Measurements from ENCODE around the gene CASQ2. TPM values are rescaled to one million over a fixed set of nuclear protein-coding genes. Genes with fewer than 3 reads are reported as not detected.

The CASQ2 gene
- total RNA-seq, 1 donor from 2014 or later = 1.5 TPM

DNA sequence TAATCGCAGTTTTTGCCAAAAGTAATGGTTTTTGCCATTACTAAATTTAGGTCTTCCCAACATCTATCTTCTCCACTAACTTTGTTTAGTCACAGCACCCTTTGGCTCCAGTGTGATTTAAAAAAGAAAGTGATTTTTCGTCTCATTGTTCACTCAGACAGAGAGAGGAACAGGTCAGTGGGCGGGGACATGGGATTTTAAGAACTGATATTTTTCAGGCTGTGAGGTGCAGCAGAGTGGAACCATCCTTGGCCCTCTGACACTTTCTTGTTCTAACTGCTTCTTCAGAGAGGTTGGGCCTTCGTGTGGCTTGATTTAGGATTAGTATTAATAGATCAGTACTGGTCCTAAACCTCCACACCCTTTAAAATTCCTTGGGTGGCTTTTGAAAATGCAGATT is 38.8 kb downstream of the CASQ2 start:
- no peak for DNase-seq (ENCODE audit: low spot score)

DNA sequence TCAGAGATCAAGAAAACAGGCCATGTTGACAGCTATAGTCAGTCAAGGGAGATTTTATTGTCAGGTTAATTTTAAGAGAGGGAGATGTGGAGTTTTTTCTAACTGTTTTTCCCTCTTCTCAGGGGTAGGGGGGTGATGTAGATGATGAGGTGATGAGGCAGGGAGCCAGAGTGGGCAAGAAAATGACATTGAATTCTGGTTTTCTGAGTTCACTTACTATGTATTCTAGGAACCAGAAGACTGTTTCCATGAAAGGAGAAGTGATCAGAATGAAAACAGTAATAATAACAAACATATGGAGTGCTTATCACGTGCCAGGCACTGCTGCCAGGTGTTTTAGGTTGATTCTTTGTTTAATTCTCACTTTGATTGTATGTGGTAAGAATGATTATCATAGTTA is 40.2 kb downstream of the CASQ2 start:
- DNase-seq (ENCODE audit: low spot score) = no peak

DNA sequence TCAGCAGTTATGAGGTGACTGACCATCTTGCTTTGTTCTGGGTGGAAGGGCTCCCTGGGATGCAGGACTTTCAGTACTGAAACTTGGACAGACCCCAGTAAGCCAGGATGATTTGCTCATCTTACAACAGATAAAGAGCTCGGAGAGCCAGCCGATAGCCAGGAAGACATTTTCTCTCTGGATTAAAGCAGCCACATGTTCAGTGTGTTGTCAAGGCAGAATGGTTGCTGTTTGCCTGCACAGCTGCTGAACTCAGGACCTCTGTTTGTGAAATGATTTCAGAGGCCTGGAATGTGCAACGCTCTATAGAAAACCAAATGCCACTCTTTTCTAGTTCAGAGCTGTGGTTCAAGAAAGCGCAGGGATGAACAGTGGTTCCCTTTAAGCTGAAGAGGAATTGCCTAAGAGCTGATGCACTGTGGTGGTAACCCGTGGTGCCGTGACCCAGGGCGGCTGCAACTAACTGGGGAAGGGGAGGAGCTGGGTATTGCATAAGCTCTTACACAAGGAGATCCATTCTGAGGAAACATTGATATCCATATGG is 40.7 kb downstream of the CASQ2 start:
- DNase-seq (ENCODE audit: low spot score) = no peak

DNA sequence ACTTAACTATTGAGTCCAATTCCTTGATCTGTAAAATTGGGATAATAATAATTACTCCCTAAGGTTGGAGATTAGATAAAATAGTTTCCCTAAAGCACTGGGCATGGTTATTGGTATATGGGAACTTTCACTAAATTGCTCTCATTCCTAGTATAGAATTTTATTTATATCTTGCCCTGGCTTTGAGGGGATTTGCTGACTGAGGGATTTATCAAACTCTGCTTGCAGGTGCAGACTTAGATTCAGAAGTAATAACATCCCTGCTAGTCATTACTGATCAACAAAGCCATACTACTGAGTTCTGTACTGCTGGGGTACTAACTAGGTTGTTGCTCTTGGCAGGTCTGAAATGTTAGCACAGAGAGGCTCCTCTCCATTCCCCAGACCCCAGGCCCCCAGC is 41.9 kb downstream of the CASQ2 start:
- no peak for DNase-seq (ENCODE audit: low spot score)

DNA sequence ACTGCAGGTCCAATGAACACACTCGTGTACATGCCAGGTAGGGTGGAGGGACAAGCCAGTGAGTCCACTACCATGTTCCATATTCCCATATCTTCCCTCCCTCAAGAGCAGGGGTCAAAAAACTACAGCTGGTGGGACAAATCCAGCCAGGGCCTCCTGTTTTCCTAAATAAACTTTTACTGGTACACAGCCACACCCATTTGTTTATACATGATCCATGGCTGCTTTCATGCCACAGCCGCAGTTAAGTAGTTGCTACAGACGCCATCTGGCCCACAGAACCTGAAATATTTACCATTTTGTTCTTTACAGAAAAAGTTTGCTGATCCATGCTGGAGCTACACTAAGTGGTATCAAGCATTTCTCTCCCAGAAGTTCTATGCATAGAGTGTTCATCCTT is 42.4 kb downstream of the CASQ2 start:
- DNase-seq (ENCODE audit: low spot score) = no peak

DNA sequence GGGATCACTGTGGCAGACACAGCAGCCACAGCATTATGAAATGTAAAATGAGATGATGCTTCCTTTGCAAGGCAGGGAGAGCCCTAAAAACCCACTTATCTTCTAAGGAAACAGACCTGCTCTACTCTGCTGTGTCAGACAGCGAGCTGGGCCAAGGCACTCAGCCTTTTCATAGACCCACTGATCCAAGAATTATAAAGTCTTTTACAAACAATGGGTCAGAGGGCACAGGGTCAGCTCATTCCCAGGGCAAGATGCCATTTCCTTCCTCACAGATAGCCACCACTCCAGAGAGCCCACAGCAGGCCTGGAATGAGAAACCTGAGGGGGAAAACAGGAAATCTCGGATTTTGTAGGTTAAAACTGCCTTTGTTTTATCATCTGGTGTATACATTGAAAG is 42.9 kb downstream of the CASQ2 start:
- no peak for DNase-seq (ENCODE audit: low spot score)

DNA sequence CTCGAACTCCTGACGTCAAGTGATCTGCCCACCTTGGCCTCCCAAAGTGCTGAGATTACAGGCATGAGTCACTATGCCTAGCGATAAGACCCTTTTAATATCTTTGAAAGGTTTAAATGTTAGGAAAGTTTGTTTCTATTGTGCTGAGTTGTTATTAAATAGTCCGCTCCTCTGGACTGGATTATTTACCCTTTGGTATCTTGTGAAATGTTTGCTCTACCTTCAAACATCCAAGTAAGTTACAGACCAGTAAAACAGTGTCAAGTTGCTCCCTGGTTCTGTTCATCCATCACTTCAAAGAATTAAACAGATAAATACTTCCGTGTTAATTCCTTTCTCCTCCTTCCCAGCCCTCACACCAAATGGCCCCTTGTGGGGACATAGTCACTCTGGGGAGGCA is 44.8 kb downstream of the CASQ2 start:
- no peak for DNase-seq (ENCODE audit: low spot score)

DNA sequence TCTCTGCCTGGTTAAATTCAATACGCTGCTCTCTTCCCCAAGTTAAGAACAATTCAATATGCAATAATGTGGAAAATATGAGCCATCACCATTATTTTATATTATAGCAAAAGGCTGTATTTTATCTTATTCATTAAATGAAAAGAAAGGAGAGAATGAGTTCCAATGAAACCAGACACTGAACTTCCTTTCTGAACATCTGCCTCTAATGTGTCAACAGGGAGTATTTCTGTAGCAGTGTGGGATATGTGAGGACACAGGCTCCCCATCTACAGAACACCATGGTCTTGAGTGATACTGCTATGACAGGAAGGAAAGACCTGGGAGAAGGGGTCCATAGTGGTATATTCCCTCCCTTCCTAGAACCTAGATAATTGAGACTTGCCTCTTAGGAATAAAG is 46.3 kb downstream of the CASQ2 start:
- DNase-seq (ENCODE audit: low spot score) = no peak

DNA sequence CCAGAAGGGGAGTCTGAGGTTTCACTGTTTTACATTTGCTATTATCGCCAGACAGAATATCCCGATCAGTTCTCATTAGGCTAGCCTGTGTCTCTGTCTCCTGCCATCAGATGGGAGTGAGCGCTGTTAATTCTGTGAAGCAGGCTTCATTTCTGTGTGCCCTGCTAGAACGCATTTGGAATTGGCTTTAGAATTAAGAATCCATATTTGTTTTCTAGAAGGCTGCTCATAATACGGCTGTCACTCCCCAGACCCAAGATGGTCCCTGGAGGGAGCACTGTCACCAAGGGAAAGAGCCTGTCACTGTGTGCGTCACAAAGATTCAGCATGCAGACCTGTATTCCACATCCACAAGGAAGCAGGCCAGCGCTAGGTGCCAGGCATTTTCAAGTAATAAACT is 49.2 kb downstream of the CASQ2 start:
- DNase-seq (ENCODE audit: low spot score) = no peak

DNA sequence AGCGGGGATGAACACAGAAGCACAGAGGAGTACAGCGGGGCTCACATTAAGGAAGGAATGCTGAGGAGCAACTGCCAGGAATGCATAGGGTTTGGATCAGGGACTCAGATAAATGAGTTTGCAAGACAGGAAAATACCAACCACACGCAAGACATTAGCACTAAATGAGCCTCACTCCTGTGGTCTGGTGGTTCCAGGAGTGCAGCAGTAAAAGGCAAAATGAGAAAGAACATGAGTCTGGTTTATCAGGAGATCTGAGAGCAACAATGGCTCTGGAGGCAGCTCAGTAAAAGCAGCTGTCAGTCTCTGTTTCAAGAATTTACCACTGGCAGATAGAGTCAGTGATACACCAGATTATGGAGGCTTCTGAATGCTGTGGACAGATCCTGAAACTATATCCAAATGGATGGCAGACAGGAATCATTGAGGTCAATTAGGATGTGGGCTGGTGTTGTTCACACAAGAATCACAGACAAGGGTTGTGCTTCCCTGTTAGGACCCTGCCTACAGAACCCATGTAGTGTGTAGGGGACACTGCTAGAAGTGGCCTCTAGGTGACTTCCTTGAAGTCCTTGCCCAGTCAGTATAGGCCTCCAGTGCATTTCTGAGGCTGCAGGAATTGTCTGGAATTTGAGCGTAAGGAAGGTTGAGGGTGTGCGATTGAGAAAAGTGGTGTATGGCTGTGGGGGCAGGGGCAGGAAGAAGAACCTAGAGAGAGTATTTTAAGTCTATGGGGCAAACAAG is 50.3 kb downstream of the CASQ2 start:
- no peak for DNase-seq (ENCODE audit: low spot score)

DNA sequence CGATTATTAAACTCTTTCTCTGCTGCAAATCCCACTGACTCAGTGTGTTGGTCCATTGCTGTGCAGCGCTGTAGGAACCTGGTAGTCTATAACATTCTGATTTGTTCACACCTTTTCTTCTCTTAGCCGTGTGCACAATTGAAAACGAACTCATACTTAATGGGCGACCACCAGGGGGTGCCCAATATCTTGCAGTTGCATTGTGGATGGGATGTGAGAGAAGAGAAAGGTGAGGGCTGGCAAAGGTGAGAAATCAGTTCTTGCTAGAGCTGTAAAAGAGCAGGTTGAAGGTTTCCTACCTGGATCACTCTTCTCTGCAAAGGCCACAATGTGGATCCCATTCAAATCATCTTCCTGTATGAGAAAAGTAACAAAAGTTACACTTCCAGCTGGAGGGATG is 51.0 kb downstream of the CASQ2 start:
- DNase-seq (ENCODE audit: low spot score) = no peak

DNA sequence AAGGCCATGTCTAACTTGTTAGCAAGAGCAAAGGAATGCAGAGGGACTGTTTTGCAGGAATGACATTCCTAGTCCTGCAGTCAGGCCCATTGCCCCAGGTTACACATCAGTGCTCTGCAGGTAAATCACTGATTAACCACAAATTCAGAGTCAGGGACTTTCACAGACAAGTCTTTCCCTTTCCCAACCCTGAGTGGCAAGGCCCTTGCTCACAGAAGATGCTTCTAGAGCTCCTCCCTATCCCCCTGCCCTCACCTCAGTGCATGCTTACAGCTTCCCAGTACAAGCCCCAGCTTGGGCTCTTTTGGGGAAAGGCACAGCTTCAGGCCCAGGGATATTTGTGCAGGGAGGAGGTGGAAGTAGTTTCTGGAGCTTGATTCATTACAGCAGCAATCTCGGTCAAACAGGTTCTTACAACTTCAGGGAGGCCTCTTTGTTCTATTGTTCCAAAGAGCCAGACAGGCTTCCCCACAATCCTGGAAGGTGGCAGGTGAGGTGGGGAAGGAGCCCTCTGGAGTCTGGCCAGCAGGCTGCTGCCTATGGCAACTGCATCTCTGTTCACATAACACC is 53.9 kb downstream of the CASQ2 start:
- DNase-seq (ENCODE audit: low spot score) = no peak

DNA sequence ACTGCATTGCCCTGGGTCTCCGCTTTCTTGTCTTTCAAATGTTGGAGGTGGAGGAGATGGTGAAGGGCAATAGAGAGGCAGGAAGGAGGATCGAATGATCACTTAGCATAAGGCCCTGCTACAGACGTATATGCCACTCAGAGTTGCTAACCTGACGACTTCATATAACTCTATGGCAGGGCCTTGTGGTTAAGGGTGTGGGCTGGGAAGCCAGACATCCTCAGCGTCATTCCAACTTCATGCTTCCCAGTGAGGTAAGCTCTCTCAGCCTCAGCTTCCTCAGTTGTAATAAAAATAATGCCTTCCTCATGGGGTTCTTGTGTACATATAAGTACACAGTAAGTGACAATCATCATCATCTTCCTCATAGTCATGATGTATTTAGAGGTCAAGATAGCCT is 54.6 kb downstream of the CASQ2 start:
- no peak for DNase-seq (ENCODE audit: low spot score)

DNA sequence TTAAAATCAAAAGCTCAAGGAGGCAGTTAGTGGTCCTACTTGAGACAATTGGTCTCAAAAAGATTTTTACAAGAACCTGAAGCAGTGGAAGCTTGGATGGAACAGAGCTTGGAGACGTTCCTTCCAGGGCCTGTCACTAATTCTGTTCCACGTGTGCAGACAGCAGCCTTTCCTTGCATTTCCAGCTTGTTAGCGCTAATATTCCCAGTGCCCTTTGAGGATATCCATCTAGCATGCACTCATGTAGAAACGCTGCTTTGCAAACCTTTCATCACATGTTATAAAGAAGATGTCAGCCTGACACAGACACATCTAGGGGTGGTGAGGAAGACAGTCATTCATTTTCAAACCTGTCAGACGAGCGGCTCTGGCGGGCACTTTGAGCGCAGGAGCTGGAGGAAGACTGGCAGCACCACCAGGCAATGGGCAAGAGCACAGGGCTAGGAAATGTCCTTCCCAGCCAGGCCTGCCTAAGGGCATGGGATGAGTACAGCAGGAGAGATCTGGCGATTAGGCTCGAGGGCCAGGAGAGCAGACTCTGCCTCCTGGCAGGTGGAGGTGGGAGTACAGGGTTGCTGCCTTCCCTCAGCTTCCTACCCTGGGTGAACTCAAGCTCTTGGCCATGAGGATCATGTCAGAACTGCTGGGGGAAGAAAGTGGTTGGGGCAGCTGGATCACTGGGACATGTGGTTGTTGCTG is 55.5 kb downstream of the CASQ2 start:
- no peak for DNase-seq (ENCODE audit: low spot score)

DNA sequence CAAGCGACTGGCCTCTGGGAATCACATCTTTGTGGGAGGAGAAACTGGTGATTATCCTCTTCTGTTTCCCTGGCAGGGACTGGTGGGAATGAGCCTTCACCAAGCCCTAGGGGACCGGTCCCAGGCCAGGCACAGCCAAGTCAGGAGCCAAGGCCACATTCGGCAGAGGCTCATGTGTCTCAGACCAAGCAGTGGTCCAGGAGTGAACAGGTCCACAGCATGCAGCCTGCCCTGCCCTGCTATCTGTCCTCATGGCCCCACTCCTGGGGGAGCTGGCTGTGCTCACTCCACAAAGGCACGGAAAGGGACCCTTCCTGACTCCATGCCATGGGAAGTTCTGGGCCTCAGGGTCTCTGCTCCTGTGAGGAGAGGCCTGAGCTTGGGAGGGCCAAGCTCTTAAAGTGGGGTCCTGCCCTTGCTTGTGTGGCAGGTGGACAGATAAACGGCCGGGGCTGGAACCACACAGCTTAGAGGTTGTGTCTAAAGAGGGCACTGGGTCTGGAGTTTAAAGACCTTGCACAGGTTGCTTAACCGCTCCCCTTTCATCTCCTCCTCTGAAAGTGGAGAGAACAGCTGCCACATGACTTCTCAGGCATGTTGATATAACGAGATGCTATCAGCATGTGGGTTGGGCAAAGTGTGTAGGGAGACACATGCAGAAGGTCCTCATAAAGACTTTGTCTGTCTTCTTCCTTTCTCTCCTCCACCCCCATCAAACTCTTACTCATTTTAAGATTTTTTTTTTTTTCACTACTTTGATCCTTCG is 57.5 kb downstream of the CASQ2 start:
- no peak for DNase-seq (ENCODE audit: low spot score)

DNA sequence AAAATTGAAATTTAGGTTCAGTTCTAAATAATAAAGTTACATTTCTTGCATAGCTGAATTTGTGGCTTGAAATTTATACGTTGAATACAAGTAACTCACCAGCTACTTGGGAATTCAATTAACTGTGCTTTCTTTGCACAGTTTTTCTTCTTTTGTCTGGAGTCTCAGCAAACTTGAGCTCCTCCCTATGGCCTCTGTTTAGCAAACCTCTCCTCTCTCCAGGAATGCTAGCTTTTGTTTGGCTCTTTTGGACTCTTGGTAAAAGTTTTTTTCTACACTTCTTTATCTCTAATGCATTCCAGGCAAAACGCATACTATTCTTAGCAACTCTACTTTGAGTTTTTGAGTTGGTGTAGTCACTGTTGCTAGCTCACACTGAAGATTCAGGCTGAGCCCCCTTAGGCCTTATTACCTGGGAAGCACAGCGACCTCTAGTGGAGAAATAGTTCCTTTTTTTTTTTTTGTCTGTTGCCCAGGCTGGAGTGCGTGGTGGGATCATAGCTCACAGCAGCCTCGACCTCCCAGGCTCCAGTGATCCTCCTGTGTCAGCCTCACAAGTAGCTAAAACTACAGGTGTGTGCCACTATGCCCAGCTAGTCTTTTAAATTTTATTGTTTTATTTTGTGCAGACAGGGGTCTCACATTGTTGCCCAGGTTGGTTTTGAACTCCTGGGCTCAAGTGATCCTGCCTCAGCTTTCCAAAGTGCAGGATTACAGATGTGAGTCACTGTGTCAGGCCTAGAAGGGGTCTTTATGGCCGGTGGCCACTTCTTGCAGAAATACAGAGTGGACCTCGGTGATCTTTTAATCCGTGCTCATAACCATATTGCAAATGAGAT is 61.7 kb downstream of the CASQ2 start:
- DNase-seq (ENCODE audit: low spot score) = no peak

DNA sequence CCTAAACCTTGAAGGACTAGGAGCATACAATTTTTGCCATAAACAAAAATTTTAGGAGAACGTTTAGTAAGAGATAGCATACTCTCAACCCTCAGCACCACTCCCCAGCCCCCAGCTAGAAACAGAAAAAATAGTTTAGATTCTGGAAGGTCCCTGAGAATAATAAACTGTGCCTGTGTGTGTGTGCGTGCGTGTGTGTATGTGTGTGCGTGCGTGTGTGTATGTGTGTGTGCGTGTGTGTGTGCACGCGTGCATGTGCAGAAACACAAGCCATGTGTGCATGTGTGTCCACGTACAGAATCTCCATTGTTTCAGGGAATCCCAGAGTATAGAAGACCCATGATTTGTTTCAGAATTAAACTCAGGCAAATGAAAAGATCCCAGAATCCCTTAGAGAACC is 62.6 kb downstream of the CASQ2 start:
- no peak for DNase-seq (ENCODE audit: low spot score)

DNA sequence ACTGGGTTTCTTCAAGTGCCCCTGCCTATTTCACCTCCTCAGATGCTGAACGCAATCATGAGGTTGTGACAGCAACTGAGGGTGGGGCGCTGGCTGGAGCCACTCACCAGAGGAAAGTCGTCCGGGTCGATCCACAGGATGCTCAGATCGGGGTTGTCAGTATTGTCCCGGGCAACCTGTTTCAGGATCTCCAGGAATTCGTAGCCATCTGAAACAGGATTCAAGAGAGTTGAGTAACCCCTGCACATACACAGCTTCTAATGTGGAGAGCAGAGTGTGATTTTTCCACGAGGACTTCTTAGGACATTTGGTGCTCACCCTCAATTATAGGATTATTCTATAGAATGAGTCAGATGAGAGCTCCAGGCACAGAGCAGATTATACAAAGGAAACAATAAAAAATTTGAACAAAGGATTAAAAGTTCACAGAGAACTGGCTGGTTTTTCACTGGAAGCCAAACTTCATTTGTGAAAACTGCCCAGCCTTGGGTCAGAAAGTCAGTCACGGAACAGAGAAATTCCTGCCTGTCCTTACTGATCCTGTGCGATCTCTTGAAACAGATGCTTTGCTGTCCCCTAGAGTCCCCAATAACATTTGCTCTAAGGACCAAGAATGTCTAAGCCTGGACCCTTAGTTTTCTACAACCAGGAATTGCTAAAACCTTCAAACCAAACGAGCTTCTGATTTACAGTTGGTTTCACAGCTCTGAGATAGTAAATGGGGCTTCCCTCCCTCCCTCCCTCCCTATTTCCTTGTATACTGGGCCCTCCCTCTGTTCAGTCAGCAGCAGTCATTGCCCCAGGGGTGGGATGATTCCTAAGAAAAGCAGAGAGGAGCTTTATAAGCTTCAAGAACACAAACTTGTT is 63.2 kb downstream of the CASQ2 start:
- no peak for DNase-seq (ENCODE audit: low spot score)

DNA sequence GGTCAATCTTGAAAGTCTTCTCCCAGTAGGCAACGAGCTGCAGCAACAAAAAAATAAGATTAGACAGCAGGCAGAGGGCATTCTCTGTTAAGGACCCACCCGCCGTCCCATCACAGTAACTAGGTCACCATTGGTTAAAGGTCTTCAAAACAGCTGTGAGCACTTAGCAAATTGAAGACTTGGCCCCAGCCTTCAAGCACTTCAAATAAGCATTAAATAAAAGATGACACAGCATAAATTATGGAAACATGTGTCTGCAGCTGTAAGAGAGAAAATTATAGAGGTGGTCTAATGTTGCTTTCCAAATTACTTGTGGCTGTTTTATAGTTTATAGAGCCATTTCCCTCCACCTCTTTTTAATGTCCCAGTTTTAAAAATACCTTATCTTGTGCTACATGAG is 65.6 kb downstream of the CASQ2 start:
- no peak for DNase-seq (ENCODE audit: low spot score)

DNA sequence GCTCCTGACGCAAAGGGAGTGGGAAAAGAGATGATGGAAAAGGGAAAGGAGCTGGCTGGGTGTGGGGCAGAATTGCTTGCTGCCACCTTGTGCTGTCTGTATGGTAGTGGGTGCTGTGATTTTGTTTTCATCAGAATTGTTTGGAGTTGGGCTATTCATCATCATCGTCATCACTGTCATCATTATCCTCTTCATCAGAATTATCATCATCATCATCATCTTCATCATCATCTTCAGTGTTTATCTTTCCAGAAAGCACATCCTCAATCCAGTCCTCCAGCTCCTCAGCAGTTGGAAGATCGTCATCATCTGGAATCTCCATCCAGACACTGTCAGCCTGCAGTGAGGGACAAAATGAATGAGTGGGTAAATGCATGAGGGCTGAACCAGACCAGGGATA is 67.4 kb downstream of the CASQ2 start:
- no peak for DNase-seq (ENCODE audit: low spot score)

All from mesenteric fat pad (tissue), 1 donor.